Astrocyte (in vitro differentiated cells and primary cell): Measurements from ENCODE around the gene ABCG5. TPM values are rescaled to one million over a fixed set of nuclear protein-coding genes. Genes with fewer than 3 reads are reported as not detected.

Source experiments
- DNase-seq: peaks from one replicate; pipeline ENCODE4 v3.0.0-alpha.2; 2010; ENCODE audit warnings: low read depth
- FAIRE-seq: peaks from 2 replicates; lab custom pipeline; 2011; peaks lifted over from hg19 to GRCh38; lab: Jason Lieb, UNC
- H2AFZ ChIP-seq: 2 replicates; pipeline ENCODE4 v1.6.0; 2012; ENCODE audit warnings: low read depth, low read length, inconsistent platforms
- H3K27ac ChIP-seq: 2 replicates; pipeline ENCODE4 v1.5.1; 2011; ENCODE audit warnings: low read depth, low read length, inconsistent platforms
- H3K27me3 ChIP-seq: 2 replicates; pipeline ENCODE4 v1.6.0; 2011; ENCODE audit warnings: low read length, inconsistent platforms; ENCODE audit not compliant: insufficient read depth
- H3K36me3 ChIP-seq: 2 replicates; pipeline ENCODE4 v1.5.1; 2011; ENCODE audit warnings: low read length, inconsistent platforms; ENCODE audit not compliant: insufficient read depth
- H3K4me1 ChIP-seq: 2 replicates; pipeline ENCODE4 v1.5.1; 2011; ENCODE audit warnings: low read length, inconsistent platforms; ENCODE audit not compliant: insufficient read depth
- H3K4me2 ChIP-seq: 2 replicates; pipeline ENCODE4 v1.6.0; 2012; ENCODE audit warnings: low read length, inconsistent platforms
- H3K4me3 ChIP-seq: 2 replicates; pipeline ENCODE4 v1.5.1; 2011; ENCODE audit warnings: low read depth, mild to moderate bottlenecking, low read length, inconsistent platforms; ENCODE audit not compliant: insufficient read depth
- H3K79me2 ChIP-seq: 2 replicates; pipeline ENCODE4 v1.6.0; 2012; ENCODE audit warnings: mild to moderate bottlenecking, low read length, inconsistent platforms; ENCODE audit not compliant: insufficient read depth
- H3K9ac ChIP-seq: 2 replicates; pipeline ENCODE4 v1.6.0; 2012; ENCODE audit warnings: mild to moderate bottlenecking, low read length, inconsistent platforms
- H3K9me3 ChIP-seq: 2 replicates; pipeline ENCODE4 v1.5.1; 2012; ENCODE audit warnings: low read depth, mild to moderate bottlenecking, low read length, inconsistent platforms; ENCODE audit not compliant: insufficient read depth
- H4K20me1 ChIP-seq: 2 replicates; pipeline ENCODE4 v1.6.0; 2012; ENCODE audit warnings: low read length, inconsistent platforms; ENCODE audit not compliant: insufficient read depth
- H3K27ac Mint-ChIP-seq: one replicate; pipeline ENCODE4 v1.8.0; 2021; ENCODE audit warnings: mild to moderate bottlenecking, mixed read lengths; ENCODE audit not compliant: unreplicated experiment
- H3K27me3 Mint-ChIP-seq: one replicate; pipeline ENCODE4 v1.8.0; 2021; ENCODE audit warnings: low read depth, mixed read lengths; ENCODE audit not compliant: unreplicated experiment
- H3K36me3 Mint-ChIP-seq: one replicate; pipeline ENCODE4 v1.8.0; 2021; ENCODE audit warnings: low read depth, mixed read lengths; ENCODE audit not compliant: unreplicated experiment
- H3K4me1 Mint-ChIP-seq: one replicate; pipeline ENCODE4 v1.8.0; 2021; ENCODE audit warnings: low read depth, mixed read lengths; ENCODE audit not compliant: unreplicated experiment
- H3K4me3 Mint-ChIP-seq: one replicate; pipeline ENCODE4 v1.8.0; 2021; ENCODE audit warnings: mild to moderate bottlenecking, moderate library complexity, mixed read lengths; ENCODE audit not compliant: unreplicated experiment
- H3K9me3 Mint-ChIP-seq: one replicate; pipeline ENCODE4 v1.8.0; 2021; ENCODE audit warnings: mild to moderate bottlenecking, mixed read lengths; ENCODE audit not compliant: unreplicated experiment
- CTCF ChIP-seq: IDR thresholded peaks from 2 replicates; pipeline ENCODE4 v1.5.1; 2011; ENCODE audit warnings: low read depth, mild to moderate bottlenecking, inconsistent platforms, low read length, moderate library complexity; ENCODE audit not compliant: insufficient read depth
- EZH2 ChIP-seq: IDR thresholded peaks from 2 replicates; pipeline ENCODE4 v1.6.1; 2012; ENCODE audit warnings: mild to moderate bottlenecking, low read length, inconsistent platforms; ENCODE audit not compliant: insufficient read depth
- total RNA-seq: library from RNA; stranded (reverse); gene quantifications from 2 replicates; pipeline ENCODE4 v1.2.1, GENCODE V29; 2021

The ABCG5 gene
- total RNA-seq, 1 donor from 2014 or later: not detected

- Histone ChIP-seq H3K4me1 (no peaks in the 10 kb centered on the region), H3K4me3 (no peak overlapping the region), H2AFZ (no peak overlapping the region), H3K4me2 (no peak overlapping the region), H3K27me3 (no peaks in the 10 kb centered on the region), H3K36me3 (no peaks in the 10 kb centered on the region), H3K9ac (no peak overlapping the region), H4K20me1 (no peaks in the 10 kb centered on the region), H3K9me3 (no peaks in the 10 kb centered on the region), H3K79me2 (no peaks in the 10 kb centered on the region), H3K27ac (no peak overlapping the region)
- H3K36me3 Mint-ChIP-seq: peaks cover 6% of the 10 kb centered on the region
- DNase-seq (no peak), FAIRE-seq (no peak)
- peaks cover 12% of the 10 kb centered on the region for H3K27me3 Mint-ChIP-seq
- no peak for TF ChIP-seq CTCF
- no peak for TF ChIP-seq EZH2
- no peaks in the 10 kb centered on the region for H3K9me3 Mint-ChIP-seq
- no peak overlapping the region for H3K4me3 Mint-ChIP-seq
- H3K27ac Mint-ChIP-seq: no peak overlapping the region
- no peaks in the 10 kb centered on the region for H3K4me1 Mint-ChIP-seq
Observed at GRCh38 chr2:43880952-43881351, 42.3 kb upstream of the ABCG5 start.

GRCh38 chr2:43880471-43880870 is 41.8 kb upstream of the ABCG5 start:
- no peaks in the 10 kb centered on the region for H3K36me3 ChIP-seq
- H3K4me3 ChIP-seq: no peak overlapping the region
- no peaks in the 10 kb centered on the region for H3K4me1 ChIP-seq
- H3K27ac Mint-ChIP-seq: no peak overlapping the region
- no peak overlapping the region for H3K27ac ChIP-seq
- H3K79me2 ChIP-seq: no peaks in the 10 kb centered on the region
- no peaks in the 10 kb centered on the region for H3K9me3 ChIP-seq
- no peaks in the 10 kb centered on the region for H3K27me3 ChIP-seq
- DNase-seq (no peak), FAIRE-seq (no peak)
- peaks cover 5% of the 10 kb centered on the region for H3K36me3 Mint-ChIP-seq
- H3K4me1 Mint-ChIP-seq: no peaks in the 10 kb centered on the region
- no peak overlapping the region for H2AFZ ChIP-seq
- no peaks in the 10 kb centered on the region for H3K9me3 Mint-ChIP-seq
- TF ChIP-seq CTCF: no peak
- no peak for TF ChIP-seq EZH2
- H4K20me1 ChIP-seq: no peaks in the 10 kb centered on the region
- peaks cover 17% of the 10 kb centered on the region for H3K27me3 Mint-ChIP-seq
- H3K9ac ChIP-seq: no peak overlapping the region
- no peak overlapping the region for H3K4me2 ChIP-seq
- no peak overlapping the region for H3K4me3 Mint-ChIP-seq

- DNase-seq: peak; percentile 7
- H3K9me3 ChIP-seq: no peaks in the 10 kb centered on the region
- Mint-ChIP-seq H3K9me3 (no peaks in the 10 kb centered on the region), H3K4me1 (no peaks in the 10 kb centered on the region), H3K36me3 (peaks cover 5% of the 10 kb centered on the region), H3K27ac (no peak overlapping the region), H3K4me3 (no peak overlapping the region), H3K27me3 (peaks cover 25% of the 10 kb centered on the region)
- H3K36me3 ChIP-seq: no peaks in the 10 kb centered on the region
- no peaks in the 10 kb centered on the region for H3K79me2 ChIP-seq
- H4K20me1 ChIP-seq: no peaks in the 10 kb centered on the region
- no peaks in the 10 kb centered on the region for H3K27me3 ChIP-seq
- H3K27ac ChIP-seq: no peak overlapping the region
- no peak for TF ChIP-seq EZH2
- TF ChIP-seq CTCF: no peak
- FAIRE-seq: no peak
- H3K4me1 ChIP-seq: no peaks in the 10 kb centered on the region
- no peak overlapping the region for H3K9ac ChIP-seq
- no peak overlapping the region for H3K4me2 ChIP-seq
- no peak overlapping the region for H3K4me3 ChIP-seq
- no peak overlapping the region for H2AFZ ChIP-seq
Observed at GRCh38 chr2:43879261-43879660, 40.6 kb upstream of the ABCG5 start.
